IPS DF 4.7 (cell line): Measurements from ENCODE around the gene ZNF462.
"Not testable (repeated sequence)": the region's sequence is repeated elsewhere in the genome, so short reads cannot be mapped to it uniquely, and the experiment has no call there.

ENCODE experiments used
- DNase-seq: peaks from one replicate; pipeline ENCODE4 v3.0.0-alpha.2; 2013; ENCODE audit warnings: low spot score; ENCODE audit errors: extremely low read depth

ZNF462 gene, protein sequence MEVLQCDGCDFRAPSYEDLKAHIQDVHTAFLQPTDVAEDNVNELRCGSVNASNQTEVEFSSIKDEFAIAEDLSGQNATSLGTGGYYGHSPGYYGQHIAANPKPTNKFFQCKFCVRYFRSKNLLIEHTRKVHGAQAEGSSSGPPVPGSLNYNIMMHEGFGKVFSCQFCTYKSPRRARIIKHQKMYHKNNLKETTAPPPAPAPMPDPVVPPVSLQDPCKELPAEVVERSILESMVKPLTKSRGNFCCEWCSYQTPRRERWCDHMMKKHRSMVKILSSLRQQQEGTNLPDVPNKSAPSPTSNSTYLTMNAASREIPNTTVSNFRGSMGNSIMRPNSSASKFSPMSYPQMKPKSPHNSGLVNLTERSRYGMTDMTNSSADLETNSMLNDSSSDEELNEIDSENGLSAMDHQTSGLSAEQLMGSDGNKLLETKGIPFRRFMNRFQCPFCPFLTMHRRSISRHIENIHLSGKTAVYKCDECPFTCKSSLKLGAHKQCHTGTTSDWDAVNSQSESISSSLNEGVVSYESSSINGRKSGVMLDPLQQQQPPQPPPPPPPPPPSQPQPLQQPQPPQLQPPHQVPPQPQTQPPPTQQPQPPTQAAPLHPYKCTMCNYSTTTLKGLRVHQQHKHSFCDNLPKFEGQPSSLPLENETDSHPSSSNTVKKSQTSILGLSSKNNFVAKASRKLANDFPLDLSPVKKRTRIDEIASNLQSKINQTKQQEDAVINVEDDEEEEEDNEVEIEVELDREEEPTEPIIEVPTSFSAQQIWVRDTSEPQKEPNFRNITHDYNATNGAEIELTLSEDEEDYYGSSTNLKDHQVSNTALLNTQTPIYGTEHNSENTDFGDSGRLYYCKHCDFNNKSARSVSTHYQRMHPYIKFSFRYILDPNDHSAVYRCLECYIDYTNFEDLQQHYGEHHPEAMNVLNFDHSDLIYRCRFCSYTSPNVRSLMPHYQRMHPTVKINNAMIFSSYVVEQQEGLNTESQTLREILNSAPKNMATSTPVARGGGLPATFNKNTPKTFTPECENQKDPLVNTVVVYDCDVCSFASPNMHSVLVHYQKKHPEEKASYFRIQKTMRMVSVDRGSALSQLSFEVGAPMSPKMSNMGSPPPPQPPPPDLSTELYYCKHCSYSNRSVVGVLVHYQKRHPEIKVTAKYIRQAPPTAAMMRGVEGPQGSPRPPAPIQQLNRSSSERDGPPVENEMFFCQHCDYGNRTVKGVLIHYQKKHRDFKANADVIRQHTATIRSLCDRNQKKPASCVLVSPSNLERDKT (N-terminal part only)

DNA sequence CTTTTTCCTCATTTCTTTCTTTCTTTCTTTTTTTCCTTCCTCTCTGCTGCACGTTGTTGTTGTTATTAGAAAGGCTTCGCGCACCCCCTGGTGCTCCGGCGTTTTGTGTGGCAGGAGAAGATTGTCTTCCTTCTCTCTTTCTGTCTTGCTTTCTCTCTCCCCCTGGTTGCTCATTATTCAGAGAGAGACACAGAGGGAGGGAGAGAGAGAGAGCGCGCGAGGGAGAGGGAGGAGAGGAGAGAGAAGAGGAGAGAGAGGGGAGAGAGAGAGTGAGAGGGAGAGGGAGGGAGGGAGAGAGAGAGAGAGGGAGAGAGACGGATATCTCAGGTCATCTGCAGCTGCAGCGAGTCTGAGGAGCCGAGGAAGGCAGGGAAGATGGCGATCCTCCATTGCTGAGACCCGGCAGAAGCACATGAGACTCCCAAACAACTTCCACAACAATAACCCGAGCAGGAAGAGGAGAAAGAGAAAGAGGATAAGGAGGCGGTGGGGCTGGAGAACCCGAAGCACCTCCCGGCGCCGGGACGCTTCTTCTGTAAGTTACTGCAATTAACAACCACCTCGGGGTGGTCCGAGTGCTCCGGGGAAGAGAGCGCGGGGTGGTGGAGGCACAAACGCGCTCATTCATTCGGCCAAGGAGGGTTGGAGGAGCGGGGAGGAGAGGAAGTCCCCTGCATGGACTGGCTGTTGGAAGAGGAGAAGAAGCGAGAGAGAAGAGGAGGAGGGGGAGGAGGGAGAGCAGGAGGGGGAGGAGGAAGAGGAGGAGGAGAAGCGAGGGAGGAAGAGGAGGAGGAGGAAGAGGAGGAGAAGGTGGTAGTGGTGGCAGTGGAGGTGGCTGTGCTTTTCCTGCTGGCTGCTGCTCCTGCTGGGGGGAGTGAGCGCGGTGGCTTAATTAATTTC, at the start of gene ZNF462:
Gene ZNF462 (plus strand): TSS at position 346 of the 900 bp plus-strand sequence. CDS start 60,218 bp downstream, outside the sequence.
- no peak for DNase-seq

DNA sequence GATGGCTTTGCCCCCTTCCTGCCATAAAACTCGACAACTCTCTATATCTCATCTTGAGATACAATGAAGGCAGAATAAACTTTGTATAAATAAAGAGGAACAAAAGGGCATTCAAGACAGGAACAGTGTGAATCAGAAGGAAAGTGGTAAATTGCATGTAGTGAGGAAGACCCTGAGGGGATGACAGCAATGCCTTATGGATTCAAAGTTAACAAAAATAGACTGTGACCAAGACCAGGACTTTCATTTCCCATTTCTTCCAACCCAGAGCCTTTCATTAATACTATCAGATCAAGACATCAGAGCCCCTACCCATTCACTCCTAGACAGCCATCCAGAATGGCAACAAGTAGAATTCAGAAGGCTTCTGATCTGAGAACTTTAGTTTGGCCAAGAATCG, 46.4 kb upstream of the ZNF462 start:
- DNase-seq, result no peak

DNA sequence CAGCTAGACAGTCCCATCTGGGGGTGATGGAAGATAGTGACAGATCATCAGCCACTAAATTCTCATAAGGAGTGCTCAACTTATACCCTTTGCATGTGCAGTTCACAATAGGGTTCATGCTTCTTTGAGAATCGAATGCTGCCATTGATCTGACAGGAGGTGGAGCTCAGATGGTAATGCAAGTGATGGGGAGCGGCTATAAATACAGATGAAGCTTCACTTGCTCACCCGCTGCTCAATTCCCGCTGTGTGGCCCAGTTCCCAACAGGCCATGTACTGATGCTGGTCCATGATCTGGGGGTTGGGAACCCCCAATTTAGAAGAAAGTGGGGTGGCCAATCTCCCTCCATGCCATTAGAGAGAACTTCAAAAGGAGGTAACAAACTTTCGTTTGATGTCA, 44.9 kb upstream of the ZNF462 start:
- DNase-seq, result no peak

DNA sequence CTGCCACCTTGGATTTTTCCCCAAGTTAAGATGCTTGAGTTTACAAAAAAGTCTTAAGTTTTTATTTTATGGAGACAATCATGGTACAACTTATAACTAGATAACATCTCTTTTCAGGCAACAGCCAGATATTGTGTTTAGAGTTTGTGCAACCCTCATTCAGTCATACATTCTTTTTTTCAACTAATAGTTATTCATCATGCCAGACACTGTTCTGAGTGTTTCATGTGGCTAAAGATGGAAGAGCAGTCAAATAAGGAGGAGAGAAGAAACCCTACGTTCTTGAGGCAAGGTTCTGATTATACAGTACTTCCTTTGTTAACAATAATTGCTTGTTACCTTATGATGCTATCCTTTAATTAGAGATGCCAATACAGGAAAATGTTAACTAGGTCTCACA, 42.1 kb upstream of the ZNF462 start:
- no peak for DNase-seq

DNA sequence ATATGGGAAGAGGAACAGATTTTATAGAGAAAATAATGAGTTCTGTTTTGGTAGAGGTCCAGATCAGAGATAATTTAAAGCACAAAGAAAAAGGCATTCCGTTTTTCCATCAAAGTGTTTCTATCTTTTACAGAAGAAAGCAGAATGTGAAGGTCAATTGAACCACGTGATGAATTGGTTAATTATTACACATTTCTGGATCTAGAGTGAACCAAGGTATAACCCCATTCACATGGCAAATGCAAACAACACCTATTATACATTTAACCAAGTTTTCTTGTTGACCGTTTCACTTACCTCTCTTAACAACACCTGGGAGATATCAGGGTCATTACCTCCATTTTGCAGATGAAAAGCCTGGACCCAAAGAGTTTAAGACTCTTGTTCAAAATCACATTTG, 34.9 kb upstream of the ZNF462 start:
- no peak for DNase-seq

DNA sequence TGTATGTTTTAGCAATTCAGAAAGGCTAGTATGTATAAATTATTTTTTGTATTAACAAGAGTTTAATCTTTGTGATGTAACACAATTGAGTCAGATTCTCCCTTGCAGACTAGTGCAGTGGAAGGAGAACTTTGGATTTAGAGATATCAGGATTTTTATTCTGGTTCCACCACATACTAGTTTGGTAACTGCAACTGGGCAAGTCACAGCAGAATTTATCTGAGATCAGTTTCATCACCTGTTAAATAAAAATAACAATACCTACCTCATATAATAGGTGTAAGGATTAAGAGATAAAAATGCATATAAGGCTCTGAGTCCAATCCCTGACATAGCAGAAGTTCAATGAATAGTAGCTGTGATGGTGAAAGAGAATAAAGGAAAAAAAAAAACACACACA, 34.0 kb upstream of the ZNF462 start:
- DNase-seq, result no peak

DNA sequence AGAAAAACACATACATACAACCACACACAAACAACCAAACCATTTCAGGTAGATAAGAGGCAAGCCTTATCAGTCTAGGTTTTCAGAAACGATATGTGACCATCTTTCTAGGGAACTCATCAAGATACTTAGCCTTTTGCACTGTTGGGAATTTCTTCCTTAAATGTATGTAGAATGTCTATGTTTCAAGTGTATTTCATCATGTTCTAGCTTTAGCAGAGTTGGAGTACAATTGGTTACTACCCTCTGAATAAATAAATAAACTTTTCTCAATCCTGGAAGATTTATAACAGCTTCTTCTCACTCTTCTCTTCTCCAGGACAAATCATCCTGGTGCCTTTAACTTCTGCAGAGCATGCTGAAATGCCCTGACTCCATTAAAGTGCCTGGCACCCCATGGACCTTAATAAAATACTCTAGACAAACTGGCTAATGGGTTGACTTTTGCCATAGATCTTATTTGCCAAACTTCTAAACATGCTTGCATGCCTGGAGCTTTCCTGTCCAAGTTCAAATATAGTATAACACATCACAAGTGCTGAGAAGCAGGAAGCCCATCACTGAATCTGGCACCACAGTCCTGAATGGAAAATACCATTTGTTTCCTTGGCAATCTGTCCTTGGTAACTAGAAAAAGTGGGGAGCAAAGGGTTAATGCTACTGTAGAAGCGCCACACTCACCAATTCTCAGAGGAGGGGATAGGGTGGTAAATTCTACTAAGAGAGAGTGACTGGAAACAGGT, 33.1 kb upstream of the ZNF462 start:
- DNase-seq, result no peak

DNA sequence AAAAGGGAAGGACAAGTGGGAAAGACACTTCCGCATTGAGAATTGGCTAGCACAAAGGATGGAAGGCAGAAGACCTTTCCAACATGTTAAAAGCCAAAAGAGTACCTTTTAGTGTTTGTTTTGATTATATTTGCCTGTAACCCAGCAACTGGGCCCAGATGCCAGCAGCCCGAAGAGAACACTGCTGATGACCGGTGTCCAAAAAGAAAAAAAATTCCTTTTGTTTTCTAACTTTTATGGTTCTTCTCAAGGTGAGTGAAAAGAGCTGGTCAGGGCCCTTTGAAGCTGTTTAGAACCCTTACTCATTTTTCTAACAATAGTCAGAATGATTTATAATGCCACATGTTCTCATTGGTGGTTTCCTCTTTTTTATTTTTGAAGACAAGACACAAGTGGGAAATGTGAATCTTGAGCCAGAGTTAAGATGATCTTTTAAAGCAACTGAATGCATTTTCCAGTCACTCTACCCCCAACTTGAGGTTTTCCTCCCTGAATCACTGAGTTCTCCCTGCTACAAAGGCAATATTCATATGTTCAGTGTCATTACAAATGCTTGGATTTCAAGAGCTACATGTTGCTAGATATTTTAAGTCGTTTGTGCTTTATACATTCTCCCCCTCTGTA, 32.3 kb upstream of the ZNF462 start:
- no peak for DNase-seq

DNA sequence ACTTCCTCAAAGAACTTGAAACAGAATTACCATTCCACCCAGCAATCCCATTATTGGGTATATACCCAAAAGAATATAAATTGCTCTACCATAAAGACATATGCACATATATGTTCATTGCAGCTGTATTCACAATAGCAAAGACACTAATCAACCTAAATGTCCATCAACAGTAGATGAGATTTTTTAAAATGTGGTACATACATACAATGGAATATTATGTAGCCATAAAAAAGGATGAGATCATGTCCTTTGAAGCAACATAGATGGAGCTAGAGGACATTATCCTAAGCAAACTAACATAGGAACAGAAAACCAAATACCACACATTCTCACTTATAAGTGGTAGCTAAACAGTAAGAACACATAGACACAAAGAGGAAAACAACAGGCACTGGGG, 28.1 kb upstream of the ZNF462 start:
- no peak for DNase-seq

DNA sequence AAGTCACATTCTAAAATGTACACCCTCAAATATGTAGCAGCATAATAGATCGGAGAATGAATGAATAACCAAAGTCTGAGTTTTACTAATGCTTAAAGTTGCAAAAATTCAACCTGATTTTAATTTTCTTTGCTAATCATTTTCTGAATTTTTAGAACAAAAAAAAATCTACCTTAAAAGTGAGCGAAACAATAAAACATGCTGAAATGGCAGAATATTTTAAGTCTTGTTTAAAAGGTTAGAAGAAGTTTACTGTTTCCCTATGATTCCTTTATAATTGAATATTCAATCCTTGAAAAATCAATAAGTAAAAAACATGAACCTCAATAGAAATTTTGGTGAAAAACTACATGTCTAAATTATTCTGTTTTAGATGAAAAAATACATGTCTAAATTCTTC, 27.1 kb upstream of the ZNF462 start:
- no peak for DNase-seq

DNA sequence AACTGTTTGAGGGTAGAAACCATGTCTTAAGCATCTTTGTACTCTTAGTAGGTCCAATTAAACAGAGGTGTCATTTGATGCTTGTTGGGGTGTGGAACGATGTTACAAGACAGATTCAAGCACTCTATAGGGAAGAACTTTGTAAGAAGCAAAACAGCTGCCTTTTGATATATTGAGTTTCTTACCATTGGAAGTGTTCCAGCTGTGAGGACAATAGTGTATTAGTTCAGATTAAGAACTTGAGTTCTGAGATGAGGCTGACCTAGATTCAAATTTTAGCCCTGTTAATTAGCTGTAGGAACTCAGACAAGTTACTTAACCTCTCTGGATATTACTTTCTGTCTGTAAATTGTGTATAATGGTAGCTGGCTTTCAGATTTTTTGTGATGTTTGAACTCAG, 19.6 kb upstream of the ZNF462 start:
- no peak for DNase-seq

DNA sequence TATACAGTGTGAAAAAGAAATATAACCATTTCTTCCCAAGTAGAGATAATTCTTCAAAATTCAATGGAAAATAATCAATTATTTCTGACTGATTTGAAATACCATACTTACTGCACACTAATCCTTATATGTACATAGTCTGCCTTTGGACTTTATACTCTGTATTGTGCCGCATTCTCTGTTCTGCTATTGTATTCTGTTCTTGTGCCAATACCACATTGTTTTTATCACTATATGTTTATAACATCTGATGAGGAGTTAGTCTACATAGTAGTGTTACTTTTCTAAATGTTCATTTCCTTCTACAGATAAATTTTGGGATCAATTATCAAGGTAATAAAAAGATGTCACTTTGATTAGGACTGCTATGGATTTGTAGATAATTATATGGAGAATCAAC, 16.7 kb upstream of the ZNF462 start:
- DNase-seq, result no peak

DNA sequence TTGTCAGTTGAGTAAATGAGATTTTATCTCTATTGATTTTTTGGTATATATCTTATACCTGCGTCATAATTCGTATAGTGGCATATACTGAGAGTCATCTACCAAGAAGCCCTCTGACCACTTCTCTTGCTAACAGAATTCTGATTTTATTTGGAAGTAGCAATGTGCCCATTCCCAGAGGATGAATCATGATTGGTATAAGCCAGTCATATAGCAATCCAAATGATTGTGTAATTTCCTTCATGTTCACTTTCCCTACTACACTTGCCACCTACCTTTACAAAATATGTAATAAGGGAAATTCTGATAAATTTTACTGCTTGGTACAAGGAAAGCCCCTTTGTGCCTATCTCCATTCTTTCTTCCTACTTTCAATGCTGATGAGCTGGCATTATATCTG, 16.1 kb upstream of the ZNF462 start:
- no peak for DNase-seq

DNA sequence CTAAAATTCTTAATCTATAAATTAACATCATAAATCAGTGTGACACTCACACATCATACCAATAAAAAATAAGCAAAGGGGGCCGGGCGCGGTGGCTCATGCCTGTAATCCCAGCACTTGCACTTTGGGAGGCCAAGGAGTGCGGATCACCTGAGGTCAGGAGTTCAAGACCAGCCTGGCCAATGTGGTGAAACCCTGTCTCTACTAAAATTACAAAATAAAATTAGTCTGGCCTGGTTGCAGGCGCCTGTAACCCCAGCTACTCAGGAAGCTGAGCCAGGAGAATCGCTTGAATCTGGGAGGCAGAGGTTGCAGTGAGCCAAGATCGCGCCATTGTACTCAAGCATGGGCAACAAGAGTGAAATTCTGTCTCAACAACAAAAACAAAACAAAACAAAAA, 11.3 kb upstream of the ZNF462 start:
- DNase-seq, result not testable (repeated sequence)

DNA sequence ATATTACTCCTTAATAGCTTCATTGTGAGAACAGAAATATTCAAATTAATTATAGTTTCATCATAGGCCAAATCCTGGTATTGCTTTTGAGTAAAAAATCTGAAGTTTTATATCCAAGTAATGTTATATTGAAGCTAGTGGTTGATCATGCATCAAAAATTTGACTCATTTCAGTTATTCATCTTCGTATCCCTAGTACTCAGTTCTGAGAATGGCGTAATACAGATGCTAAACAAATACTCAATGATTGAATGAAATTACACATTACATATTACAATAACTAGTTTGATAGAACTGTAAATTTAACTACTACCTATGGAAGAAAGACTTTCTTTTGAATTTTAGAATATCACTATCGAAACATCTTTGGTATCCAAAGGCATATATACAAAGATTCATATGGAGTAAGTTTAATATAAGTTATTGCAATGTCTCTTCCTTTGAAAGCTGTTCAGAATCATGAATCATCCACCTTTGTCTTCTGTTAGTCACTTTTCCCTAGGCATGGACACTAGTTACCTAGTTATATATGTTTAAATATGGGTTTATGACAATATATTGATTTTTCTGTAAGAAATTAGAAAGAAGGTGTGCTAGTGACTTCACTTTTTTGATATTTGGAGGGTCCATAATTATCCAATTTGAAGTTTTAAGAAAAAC, 5.0 kb upstream of the ZNF462 start:
- DNase-seq, result no peak

DNA sequence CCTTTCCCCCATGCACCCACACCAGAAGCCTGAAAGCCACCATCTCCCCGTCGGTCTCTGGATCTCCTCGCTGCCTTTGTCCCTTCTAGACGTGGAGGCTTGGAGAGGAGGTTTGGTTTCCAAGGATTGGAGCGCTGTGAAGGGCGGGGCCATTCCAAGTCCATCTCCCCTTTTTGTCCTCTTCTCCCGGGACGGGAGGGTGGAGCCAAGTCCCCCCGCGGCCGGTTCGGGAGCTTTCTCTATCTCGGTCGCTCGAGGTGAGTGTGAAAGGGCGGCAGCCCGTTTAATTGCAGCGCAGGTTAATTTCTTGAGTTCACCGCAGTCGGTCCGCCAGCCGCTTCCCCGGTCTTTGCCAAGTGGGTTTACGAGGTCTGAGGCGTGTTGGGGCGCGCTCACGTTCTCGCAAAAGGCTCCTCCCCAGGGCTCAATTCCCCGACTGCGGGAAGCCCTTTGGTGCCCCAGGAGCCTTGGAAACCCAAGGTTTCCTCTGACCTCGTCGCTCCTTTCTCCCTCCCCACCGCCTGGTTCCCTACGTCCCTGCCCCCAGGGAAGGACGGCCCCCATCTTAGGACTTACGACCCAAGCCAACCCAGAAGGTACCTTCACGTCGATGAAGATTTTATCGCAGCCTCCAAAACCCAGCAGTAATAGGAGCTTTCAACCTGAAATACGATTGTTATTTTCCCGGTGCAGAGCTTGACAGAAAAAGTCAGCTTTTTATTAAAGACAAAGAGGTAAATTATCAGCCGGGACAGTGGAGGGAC, 2.8 kb upstream of the ZNF462 start:
- no peak for DNase-seq

DNA sequence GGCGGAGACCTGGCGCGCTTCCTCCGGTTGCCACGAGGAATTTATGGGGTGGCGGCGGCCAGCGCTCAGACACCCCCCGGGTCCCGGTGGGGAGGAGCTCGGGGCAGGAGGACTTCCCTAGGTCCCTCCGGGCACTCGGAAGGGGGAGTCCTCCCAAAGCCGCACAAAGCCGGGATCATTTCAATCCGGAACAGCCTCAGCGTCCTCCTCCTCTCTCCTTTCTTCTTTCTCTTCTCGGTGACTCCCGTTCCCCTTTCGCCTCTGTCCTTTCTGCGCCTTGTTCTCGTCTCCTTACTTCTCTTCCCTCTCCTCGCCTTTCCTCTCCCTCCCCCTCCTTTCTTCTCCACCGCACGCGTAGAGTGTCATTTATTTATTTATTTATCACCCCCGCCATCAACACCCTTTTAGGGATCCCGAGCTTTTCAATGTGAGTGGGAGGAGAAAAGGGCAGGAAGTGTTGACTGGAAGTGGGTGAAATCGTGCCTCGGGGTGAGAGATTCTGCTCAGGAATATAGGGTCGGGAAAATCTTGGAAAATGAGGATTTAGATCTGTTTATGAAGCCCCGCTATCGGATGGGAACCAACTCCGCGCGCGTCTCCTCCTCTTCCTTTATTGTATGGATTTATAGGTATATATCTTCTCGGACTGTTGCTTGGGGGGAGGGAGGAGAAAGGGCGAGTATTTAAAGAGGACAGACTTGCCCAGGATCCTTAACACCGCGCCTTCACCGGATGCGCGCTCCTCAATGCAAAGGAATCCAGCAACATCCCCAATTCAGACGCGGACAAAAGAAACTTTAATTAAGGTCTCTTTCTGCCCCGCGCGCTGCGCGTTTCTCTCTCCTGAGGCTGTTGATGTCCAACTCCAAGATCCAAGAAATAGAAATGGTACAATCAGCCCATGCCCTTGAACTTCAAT, 2.0 kb upstream of the ZNF462 start:
- DNase-seq, result no peak
